GM12878 (cell line): ENCODE measurements around the gene KRT72. TPM values are rescaled to one million over a fixed set of nuclear protein-coding genes. Genes with fewer than 3 reads are reported as not detected.

ENCODE experiments used
- ATAC-seq: fragments of 200-7000 bp; cut with Tn5 transposase; 3 replicates; pipeline ENCODE4 v1.9.1; 2020; ENCODE audit warnings: mild to moderate bottlenecking, moderate library complexity
- BruUV-seq: library from RNA; stranded (reverse); fragments of 400-500 nt; replicated peaks from 2 replicates; lab custom pipeline; 2021; lab: Mats Ljungman, UMichigan
- CTCF ChIA-PET: fragments of 300-600 bp; sonication (Branson Sonifier 250); formaldehyde crosslinking; extraction: SDS; loops from one replicate; lab custom pipeline; 2021; ENCODE audit warnings: inconsistent platforms; lab: Yijun Ruan, JAX
- POLR2A ChIA-PET: fragments of 350-600 bp; formaldehyde crosslinking; extraction: SDS; loops from one replicate; lab custom pipeline; 2021; ENCODE audit warnings: inconsistent platforms; lab: Charles Lee
- RAD21 ChIA-PET: fragments of 300-600 bp; sonication (Branson Sonifier 250); formaldehyde crosslinking; loops from one replicate; lab custom pipeline; 2023; ENCODE audit warnings: antibody characterized with exemption; ENCODE audit not compliant: unreplicated experiment; lab: Charles Lee
- SMC1A ChIA-PET: fragments of 300-600 bp; sonication (Branson Sonifier 250); formaldehyde crosslinking; loops from one replicate; lab custom pipeline; 2023; ENCODE audit not compliant: unreplicated experiment, uncharacterized antibody; lab: Charles Lee
- DNase-seq: peaks from one replicate; pipeline ENCODE4 v3.0.0-alpha.2; 2011; ENCODE audit warnings: low read depth, low spot score
- FAIRE-seq: peaks from 3 replicates; lab custom pipeline; 2011; peaks lifted over from hg19 to GRCh38; lab: Jason Lieb, UNC
- H2AFZ ChIP-seq: 2 replicates; pipeline ENCODE4 v1.6.0; 2011; ENCODE audit warnings: low read depth, low read length, control low read depth; ENCODE audit not compliant: control insufficient read depth
- H3K27ac ChIP-seq: 2 replicates; pipeline ENCODE4 v1.5.1; 2011; ENCODE audit warnings: control low read depth; ENCODE audit not compliant: control insufficient read depth, insufficient read depth
- H3K27me3 ChIP-seq, 2 experiments: replicated peaks in 1 of 2; 2 replicates each; pipeline versions ENCODE4 v1.6.0 to v1.6.1; 2011; ENCODE audit warnings: low read length in 1 of 2; ENCODE audit not compliant: control insufficient read depth in 2 of 2, insufficient read depth in 2 of 2
- H3K36me3 ChIP-seq, 2 experiments: 2 replicates each; pipeline ENCODE4 v1.5.1; 2011; ENCODE audit warnings: low read length in 1 of 2; ENCODE audit not compliant: control insufficient read depth in 2 of 2, insufficient read depth in 2 of 2
- H3K4me1 ChIP-seq: 2 replicates; pipeline ENCODE4 v1.6.1; 2011; ENCODE audit warnings: mild to moderate bottlenecking, low read length, moderate library complexity, mixed read lengths; ENCODE audit not compliant: control insufficient read depth, insufficient read depth
- H3K4me2 ChIP-seq: 2 replicates; pipeline ENCODE4 v1.6.0; 2011; ENCODE audit warnings: control low read depth; ENCODE audit not compliant: control insufficient read depth, insufficient read depth
- H3K4me3 ChIP-seq: fragments of 200-600 bp; sonication (generic); 2 replicates; pipeline ENCODE4 v1.5.1; 2016
- H3K79me2 ChIP-seq: 2 replicates; pipeline ENCODE4 v1.6.0; 2011; ENCODE audit warnings: low read length; ENCODE audit not compliant: control insufficient read depth, insufficient read depth
- H3K9ac ChIP-seq: 2 replicates; pipeline ENCODE4 v1.8.0; 2011; ENCODE audit warnings: low read length, control low read depth, mixed read lengths; ENCODE audit not compliant: control insufficient read depth, insufficient read depth
- H3K9me3 ChIP-seq: replicated peaks from 3 replicates; pipeline ENCODE4 v1.5.1; 2011; ENCODE audit warnings: mild to moderate bottlenecking, low read length; ENCODE audit not compliant: control insufficient read depth, insufficient read depth
- H4K20me1 ChIP-seq: 2 replicates; pipeline ENCODE4 v1.6.0; 2011; ENCODE audit not compliant: control insufficient read depth, insufficient read depth
- ETV6 ChIP-seq, 2 experiments: fragments of 450-650 bp in 1 of 2; IDR thresholded peaks in 1 of 2; conservative IDR thresholded peaks in 1 of 2; 2 replicates each; pipeline ENCODE4 v1.6.1; 2014; ENCODE audit warnings: antibody characterized with exemption in 1 of 2, borderline replicate concordance in 1 of 2, low read depth in 1 of 2, mild to moderate bottlenecking in 1 of 2, moderate library complexity in 1 of 2
- EZH2 ChIP-seq: IDR thresholded peaks from 2 replicates; pipeline ENCODE4 v1.6.1; 2012; ENCODE audit warnings: low read depth, mild to moderate bottlenecking, control low read depth, inconsistent platforms, low read length, borderline replicate concordance; ENCODE audit not compliant: control insufficient read depth
- GABPA ChIP-seq: IDR thresholded peaks from 2 replicates; pipeline ENCODE4 v1.6.1; 2014; ENCODE audit warnings: antibody characterized with exemption, low read depth, mild to moderate bottlenecking, inconsistent platforms
- SUZ12 ChIP-seq: fragments of 200-600 bp; sonication (generic); IDR thresholded peaks from one replicate; pipeline ENCODE4 v1.6.1; 2018; ENCODE audit warnings: antibody characterized with exemption, mild to moderate bottlenecking; ENCODE audit not compliant: unreplicated experiment
- WGBS: methylation state at CpG from one replicate; pipeline ENCODE4 v1.1.6; 2016; ENCODE audit warnings: low lambda C conversion rate; ENCODE audit not compliant: insufficient replicate concordance, insufficient coverage; ENCODE audit errors: missing lambda C conversion rate; 5-methylcytosine and 5-hydroxymethylcytosine counted together
- in situ Hi-C: fragments of 300-500 bp; cut with MboI; formaldehyde crosslinking; loops from 9 replicates; pipeline ENCODE4 v1.14.3; 2018; ENCODE audit warnings: mixed read lengths
- intact Hi-C: fragments of 100-400 bp; cut with micrococcal nuclease; formaldehyde crosslinking; loops from one replicate; pipeline ENCODE4 v1.14.2; 2022; ENCODE audit not compliant: unreplicated experiment
- polyA plus RNA-seq, 11 experiments: library from polyadenylated mRNA; depleted of rRNA in 4 of 11; unstranded in 6 of 11; stranded (reverse) in 5 of 11; fragments of >200 nt; fragmentation: Nextera tagmentation in 4 of 11; fragmentation: Illumina TruSeq in 1 of 11; extraction: Ambion mirVana in 4 of 11; extraction: Trizol in 1 of 11; gene quantifications; 1 replicate in 1 of 11; 2 replicates in 10 of 11; pipeline versions ENCODE4 v1.2.1 to v1.2.3, GENCODE V29; 2011 to 2016; ENCODE audit warnings: inconsistent platforms in 2 of 11, missing spikeins in 2 of 11, low read depth in 1 of 11
- total RNA-seq, 4 experiments: library from RNA; depleted of rRNA in 3 of 4; stranded (reverse); fragments of >200 nt in 3 of 4; fragmentation: Illumina TruSeq in 1 of 4; extraction: Trizol in 1 of 4; gene quantifications; 2 replicates each; pipeline versions ENCODE4 v1.2.1 to v1.2.3, GENCODE V29; 2013 to 2021
- TF ChIP-seq, protein P1 (sequence below): IDR thresholded peaks from 2 replicates; pipeline ENCODE4 v1.6.1; 2011; ENCODE audit warnings: low read depth, low read length, improper control_type of control experiment, borderline replicate concordance

The KRT72 gene
- total and polyA plus RNA-seq, 10 of the 15 experiments (the other 5 are each of a cell fraction or from before 2014, with no cell fraction given), result not detected

DNA sequence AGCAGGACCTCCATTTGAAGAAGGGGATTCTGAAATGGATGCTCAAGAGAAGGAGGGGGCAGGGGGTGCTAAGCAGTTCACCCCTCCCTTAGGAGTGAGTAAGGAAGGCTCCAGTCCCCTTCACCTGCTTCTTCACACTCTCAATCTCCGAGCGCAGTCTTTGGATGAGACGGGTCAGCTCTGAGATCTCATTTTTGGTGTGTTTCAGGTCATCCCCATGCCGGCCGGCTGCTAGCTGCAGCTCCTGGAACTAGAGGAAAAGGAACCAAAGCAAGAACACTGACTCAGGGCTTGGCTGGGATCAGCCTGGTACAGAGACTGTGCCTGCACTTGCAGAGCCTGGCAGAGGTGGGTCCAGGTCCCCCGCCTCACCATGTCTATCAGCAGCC lies 9.8 kb upstream of the KRT72 start:
- RAD21 ChIA-PET, result no interaction called here
- in situ Hi-C loops (no loop called here), intact Hi-C loops (no loop called here)
- BruUV-seq, result no TSS peak
- H3K79me2 ChIP-seq, result no peaks in the 10 kb centered on the region
- no peak overlapping the region for H3K9ac ChIP-seq
- no peak overlapping the region for H3K4me3 ChIP-seq
- TF ChIP-seq ETV6 (conservative IDR thresholded peaks at IDR 0.05 in 1 of 2, IDR thresholded peaks at IDR 0.05 in 1 of 2; ENCODE audit: borderline replicate concordance in 1 of 2, low read depth in 1 of 2), result no peak
- no peak for TF ChIP-seq SUZ12
- TF ChIP-seq EZH2, result no peak
- TF ChIP-seq, protein P1, sequence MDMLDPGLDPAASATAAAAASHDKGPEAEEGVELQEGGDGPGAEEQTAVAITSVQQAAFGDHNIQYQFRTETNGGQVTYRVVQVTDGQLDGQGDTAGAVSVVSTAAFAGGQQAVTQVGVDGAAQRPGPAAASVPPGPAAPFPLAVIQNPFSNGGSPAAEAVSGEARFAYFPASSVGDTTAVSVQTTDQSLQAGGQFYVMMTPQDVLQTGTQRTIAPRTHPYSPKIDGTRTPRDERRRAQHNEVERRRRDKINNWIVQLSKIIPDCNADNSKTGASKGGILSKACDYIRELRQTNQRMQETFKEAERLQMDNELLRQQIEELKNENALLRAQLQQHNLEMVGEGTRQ, result no peak
- no peak for TF ChIP-seq GABPA
- SMC1A ChIA-PET, result interaction anchor here (1.0 kb wide), 1 partner anchor 43 kb away, joined by 3 read pairs; no protein-coding TSS in a partner anchor
- no peak for DNase-seq
- no peak for FAIRE-seq
- 69% methylated on average over 6 of the region's 6 CpGs for WGBS
- no peak for ATAC-seq
- POLR2A ChIA-PET, result no interaction called here
- no peak overlapping the region for H2AFZ ChIP-seq
- no peaks in the 10 kb centered on the region for H3K9me3 ChIP-seq
- H3K36me3 ChIP-seq, result no peaks in the 10 kb centered on the region
- H3K27ac ChIP-seq, result no peak overlapping the region
- H3K27me3 ChIP-seq, result peaks cover 0 to 3% of the 10 kb centered on the region in 2 experiments; a peak in 3 of 4 replicates
- CTCF ChIA-PET, result no interaction called here
- H4K20me1 ChIP-seq, result no peaks in the 10 kb centered on the region
- H3K4me2 ChIP-seq, result no peak overlapping the region
- H3K4me1 ChIP-seq, result no peaks in the 10 kb centered on the region
